Mesendoderm (in vitro differentiated cells): ENCODE results near the gene UQCRHL.
A peak's percentile ranks its signal among the peaks of the same experiment; 100 is the strongest.

Source experiments
- DNase-seq: peaks from one replicate; pipeline ENCODE4 v3.0.0; 2013
- H2AK5ac ChIP-seq: 2 replicates; pipeline ENCODE4 v1.6.1; 2013; ENCODE audit warnings: low read length, inconsistent platforms
- H2BK120ac ChIP-seq: 2 replicates; pipeline ENCODE4 v1.6.1; 2013; ENCODE audit warnings: low read depth, mild to moderate bottlenecking, low read length, moderate library complexity, mixed read lengths
- H2BK15ac ChIP-seq: replicated peaks from 2 replicates; pipeline ENCODE4 v1.6.1; 2013; ENCODE audit warnings: low read depth, mild to moderate bottlenecking, moderate library complexity
- H2BK5ac ChIP-seq: 2 replicates; pipeline ENCODE4 v1.6.1; 2013; ENCODE audit warnings: low read length, inconsistent platforms
- H3K18ac ChIP-seq: 2 replicates; pipeline ENCODE4 v1.6.1; 2013; ENCODE audit warnings: mild to moderate bottlenecking, low read length, mixed read lengths
- H3K23ac ChIP-seq: one replicate; pipeline ENCODE4 v1.6.1; 2013; ENCODE audit warnings: low read length
- H3K27ac ChIP-seq: 2 replicates; pipeline ENCODE4 v1.5.1; 2013; ENCODE audit warnings: low read depth, mild to moderate bottlenecking, inconsistent platforms, low read length, moderate library complexity
- H3K27me3 ChIP-seq: 2 replicates; pipeline ENCODE4 v1.6.1; 2013; ENCODE audit warnings: low read length, control low read depth, mild to moderate bottlenecking, inconsistent platforms; ENCODE audit not compliant: insufficient read depth, poor library complexity
- H3K36me3 ChIP-seq: 2 replicates; pipeline ENCODE4 v1.6.1; 2013; ENCODE audit warnings: low read length, inconsistent platforms; ENCODE audit not compliant: control insufficient read depth, insufficient read depth
- H3K4ac ChIP-seq: one replicate; pipeline ENCODE4 v1.6.1; 2013; ENCODE audit warnings: low read depth, mild to moderate bottlenecking, low read length, moderate library complexity
- H3K4me1 ChIP-seq: 2 replicates; pipeline ENCODE4 v1.6.1; 2013; ENCODE audit warnings: low read depth, low read length, inconsistent platforms; ENCODE audit not compliant: control insufficient read depth
- H3K4me2 ChIP-seq: 2 replicates; pipeline ENCODE4 v1.6.1; 2013; ENCODE audit warnings: low read length
- H3K4me3 ChIP-seq: 2 replicates; pipeline ENCODE4 v1.5.1; 2013; ENCODE audit warnings: mild to moderate bottlenecking, low read length
- H3K56ac ChIP-seq: one replicate; pipeline ENCODE4 v1.6.1; 2013; ENCODE audit warnings: low read length
- H3K79me1 ChIP-seq: 2 replicates; pipeline ENCODE4 v1.6.1; 2013; ENCODE audit warnings: low read length, inconsistent platforms
- H3K79me2 ChIP-seq: 2 replicates; pipeline ENCODE4 v1.6.1; 2013; ENCODE audit warnings: mild to moderate bottlenecking, low read length; ENCODE audit not compliant: control insufficient read depth, insufficient read depth
- H3K9ac ChIP-seq: 2 replicates; pipeline ENCODE4 v1.6.1; 2013; ENCODE audit warnings: low read length, inconsistent platforms
- H4K5ac ChIP-seq: one replicate; pipeline ENCODE4 v1.6.1; 2013; ENCODE audit warnings: low read length
- H4K8ac ChIP-seq: one replicate; pipeline ENCODE4 v1.6.1; 2013; ENCODE audit warnings: low read depth, mild to moderate bottlenecking, control low read depth, low read length, moderate library complexity
- WGBS: extraction: QIAGEN DNeasy Blood & Tissue Kit; methylation state at CpG from one replicate; pipeline ENCODE4 v1.1.7; 2013; ENCODE audit warnings: low lambda C conversion rate, missing lambda C conversion rate; ENCODE audit not compliant: insufficient coverage; ENCODE audit errors: extremely low coverage; 5-methylcytosine and 5-hydroxymethylcytosine counted together

Gene UQCRHL

DNA sequence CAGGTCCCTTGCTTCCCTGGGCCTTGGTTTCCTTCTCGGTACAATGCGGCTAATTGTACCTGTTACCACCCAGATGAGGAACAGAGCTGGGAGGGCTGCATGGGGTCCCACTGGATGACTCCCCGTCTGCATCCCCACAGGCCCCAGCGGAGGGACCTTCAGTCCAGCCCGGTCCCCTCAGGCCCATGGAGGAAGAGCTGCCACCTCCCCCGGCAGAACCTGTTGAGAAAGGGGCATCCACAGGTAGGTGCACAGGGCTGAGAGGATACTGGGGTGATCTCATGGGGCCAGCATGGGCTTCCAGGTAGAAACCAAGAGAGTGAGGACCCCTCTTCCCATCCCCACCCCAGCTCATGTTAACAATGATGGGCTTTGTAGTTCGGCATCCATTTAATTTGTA, 39.1 kb downstream of the UQCRHL start:
- no CpG with 5 or more reads among the region's 7 CpGs for WGBS
- H3K4me2 ChIP-seq = no peak overlapping the region
- H3K23ac ChIP-seq = no peak overlapping the region
- no peaks in the 10 kb centered on the region for H3K27me3 ChIP-seq
- H2BK15ac ChIP-seq = no peak overlapping the region
- no peak overlapping the region for H3K4ac ChIP-seq
- no peak overlapping the region for H3K18ac ChIP-seq
- H4K8ac ChIP-seq = no peak overlapping the region
- no peak overlapping the region for H2BK120ac ChIP-seq
- H2BK5ac ChIP-seq = no peak overlapping the region
- H3K9ac ChIP-seq = no peak overlapping the region
- H2AK5ac ChIP-seq = no peak overlapping the region
- H3K4me3 ChIP-seq = no peak overlapping the region
- peaks cover 2% of the 10 kb centered on the region for H3K4me1 ChIP-seq
- no peak overlapping the region for H3K56ac ChIP-seq
- DNase-seq = no peak
- no peak overlapping the region for H3K27ac ChIP-seq
- no peak overlapping the region for H4K5ac ChIP-seq
- peaks cover 12% of the 10 kb centered on the region for H3K79me2 ChIP-seq
- peaks cover 41% of the 10 kb centered on the region for H3K36me3 ChIP-seq
- H3K79me1 ChIP-seq = peaks cover 10% of the 10 kb centered on the region

GRCh38 chr1:15767941-15768340, 39.5 kb downstream of the UQCRHL start:
- Histone ChIP-seq H2BK15ac (no peak overlapping the region), H2BK5ac (no peak overlapping the region), H3K4ac (no peak overlapping the region), H4K8ac (no peak overlapping the region), H3K18ac (no peak overlapping the region), H3K27me3 (no peaks in the 10 kb centered on the region), H3K9ac (no peak overlapping the region), H4K5ac (no peak overlapping the region), H3K36me3 (peaks cover 41% of the 10 kb centered on the region), H3K56ac (no peak overlapping the region), H3K27ac (no peak overlapping the region), H2AK5ac (no peak overlapping the region), H2BK120ac (no peak overlapping the region), H3K4me2 (no peak overlapping the region), H3K4me1 (peaks cover 2% of the 10 kb centered on the region), H3K4me3 (no peak overlapping the region), H3K79me1 (peaks cover 10% of the 10 kb centered on the region), H3K23ac (no peak overlapping the region), H3K79me2 (peaks cover 12% of the 10 kb centered on the region)
- WGBS = no CpG with 5 or more reads among the region's 5 CpGs
- no peak for DNase-seq

DNA sequence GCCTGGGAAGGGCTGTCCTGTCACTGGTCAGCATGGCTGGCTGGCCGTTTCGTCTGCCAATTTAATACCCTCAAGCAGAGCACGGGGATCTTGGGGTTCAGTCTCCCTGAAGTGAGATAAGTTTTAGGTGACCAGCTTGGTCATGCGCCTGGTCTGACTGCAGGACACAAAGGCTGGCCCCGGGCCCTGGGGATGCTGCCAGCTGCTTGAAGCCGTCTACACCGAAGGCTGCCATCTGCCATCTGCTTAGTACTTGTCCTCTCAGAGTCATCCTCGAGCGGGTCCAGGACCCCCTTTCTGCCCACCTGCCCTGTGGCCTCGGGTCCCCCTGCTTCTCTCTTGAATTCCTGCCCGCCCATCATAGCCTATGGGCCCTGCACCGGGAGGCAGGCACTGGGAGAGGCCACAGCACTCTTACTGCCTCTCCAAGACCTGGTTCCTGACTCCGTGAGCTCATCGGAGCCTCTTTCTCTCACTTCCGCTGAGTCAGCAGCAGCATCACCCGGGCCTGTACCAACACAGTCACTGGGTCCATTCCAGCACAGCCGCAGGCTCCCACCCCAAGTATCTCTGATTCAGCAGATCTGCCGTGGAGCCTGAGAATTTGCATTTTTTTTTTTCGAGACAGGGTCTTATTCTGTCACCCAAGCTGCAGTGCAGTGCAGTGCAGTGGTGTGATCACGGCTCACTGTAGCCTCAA, 41.8 kb downstream of the UQCRHL start:
- H2BK120ac ChIP-seq = no peak overlapping the region

GRCh38 chr1:15764890-15765289, 42.6 kb downstream of the UQCRHL start:
- no peak overlapping the region for H3K23ac ChIP-seq
- H2BK120ac ChIP-seq = no peak overlapping the region
- H3K79me1 ChIP-seq = peaks cover 20% of the 10 kb centered on the region
- H3K4ac ChIP-seq = no peak overlapping the region
- H3K4me2 ChIP-seq = no peak overlapping the region
- peaks cover 8% of the 10 kb centered on the region for H3K4me1 ChIP-seq
- no peak for DNase-seq
- H4K5ac ChIP-seq = no peak overlapping the region
- no peak overlapping the region for H3K27ac ChIP-seq
- no peak overlapping the region for H3K18ac ChIP-seq
- no peak overlapping the region for H3K4me3 ChIP-seq
- H3K27me3 ChIP-seq = no peaks in the 10 kb centered on the region
- no peak overlapping the region for H4K8ac ChIP-seq
- H2AK5ac ChIP-seq = no peak overlapping the region
- no peak overlapping the region for H3K56ac ChIP-seq
- peaks cover 33% of the 10 kb centered on the region for H3K79me2 ChIP-seq
- H2BK5ac ChIP-seq = no peak overlapping the region
- peaks cover 24% of the 10 kb centered on the region for H3K36me3 ChIP-seq
- no peak overlapping the region for H3K9ac ChIP-seq
- WGBS = no CpG with 5 or more reads among the region's 15 CpGs
- no peak overlapping the region for H2BK15ac ChIP-seq

More for the DNA sequence above, 41.8 kb downstream of the UQCRHL start:
- no peak overlapping the region for H3K56ac ChIP-seq
- no CpG with 5 or more reads among the region's 20 CpGs for whole genome bisulfite sequencing
- no peak overlapping the region for H3K4ac ChIP-seq
- H3K4me2 ChIP-seq = no peak overlapping the region
- H2BK5ac ChIP-seq = no peak overlapping the region
- H3K36me3 ChIP-seq = peaks cover 30% of the 10 kb centered on the region
- H3K4me1 ChIP-seq = peaks cover 8% of the 10 kb centered on the region
- no peak overlapping the region for H4K5ac ChIP-seq
- peaks cover 20% of the 10 kb centered on the region for H3K79me1 ChIP-seq
- H2AK5ac ChIP-seq = no peak overlapping the region
- no peak overlapping the region for H3K18ac ChIP-seq
- no peak for DNase-seq
- H3K9ac ChIP-seq = no peak overlapping the region
- H3K27ac ChIP-seq = no peak overlapping the region
- H2BK15ac ChIP-seq = no peak overlapping the region
- peaks cover 32% of the 10 kb centered on the region for H3K79me2 ChIP-seq
- H3K23ac ChIP-seq = no peak overlapping the region
- H4K8ac ChIP-seq = no peak overlapping the region
- no peak overlapping the region for H3K4me3 ChIP-seq
- H3K27me3 ChIP-seq = no peaks in the 10 kb centered on the region

DNA sequence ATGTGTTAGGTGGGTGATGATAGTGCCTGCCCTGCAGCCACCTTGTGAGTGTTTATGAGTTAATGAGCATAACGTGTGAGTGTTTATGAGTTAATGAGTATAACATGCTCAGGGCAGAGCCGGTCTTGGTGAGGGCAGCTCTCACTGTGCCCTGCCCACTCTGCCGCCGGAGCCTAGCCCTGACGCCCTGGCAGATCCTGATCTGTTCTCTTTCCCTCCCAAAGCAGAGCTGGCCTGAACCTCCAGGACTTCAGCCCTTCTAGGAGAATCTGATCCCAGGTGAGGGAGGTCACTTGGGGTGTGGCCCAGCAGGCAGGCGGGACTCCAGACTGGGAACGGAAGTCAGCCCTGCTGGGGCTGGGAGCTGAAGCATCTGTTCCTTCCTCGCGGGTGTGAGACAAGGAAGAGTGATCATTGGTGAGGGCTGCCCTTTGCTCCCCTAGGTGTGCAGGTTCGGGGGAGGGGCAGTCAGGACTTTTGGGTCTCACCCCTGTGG, 43.1 kb downstream of the UQCRHL start:
- peak overlapping the region; percentile 13 for H3K9ac ChIP-seq
- H2BK120ac ChIP-seq = no peak overlapping the region
- H4K5ac ChIP-seq = no peak overlapping the region
- peaks cover 38% of the 10 kb centered on the region for H3K79me2 ChIP-seq
- H3K4me2 ChIP-seq = no peak overlapping the region
- no peak overlapping the region for H3K23ac ChIP-seq
- H2BK15ac ChIP-seq = no peak overlapping the region
- H4K8ac ChIP-seq = no peak overlapping the region
- no peak overlapping the region for H2BK5ac ChIP-seq
- no peak overlapping the region for H3K4me3 ChIP-seq
- H3K79me1 ChIP-seq = peaks cover 20% of the 10 kb centered on the region
- H3K18ac ChIP-seq = no peak overlapping the region
- H3K56ac ChIP-seq = no peak overlapping the region
- H3K27me3 ChIP-seq = no peaks in the 10 kb centered on the region
- peaks cover 8% of the 10 kb centered on the region for H3K4me1 ChIP-seq
- no peak overlapping the region for H3K4ac ChIP-seq
- peaks cover 24% of the 10 kb centered on the region for H3K36me3 ChIP-seq
- no peak overlapping the region for H3K27ac ChIP-seq
- no peak overlapping the region for H2AK5ac ChIP-seq
- no CpG with 5 or more reads among the region's 10 CpGs for WGBS
- no peak for DNase-seq

GRCh38 chr1:15762546-15762945, 44.9 kb downstream of the UQCRHL start:
- no peaks in the 10 kb centered on the region for H3K27me3 ChIP-seq
- H3K79me1 ChIP-seq = peaks cover 20% of the 10 kb centered on the region
- no peak overlapping the region for H2BK120ac ChIP-seq
- no peak overlapping the region for H3K18ac ChIP-seq
- peak overlapping the region; percentile 62 for H3K56ac ChIP-seq
- no peak overlapping the region for H4K8ac ChIP-seq
- H3K79me2 ChIP-seq = peaks cover 44% of the 10 kb centered on the region
- peak; percentile 91 for DNase-seq
- H3K4me1 ChIP-seq = peaks cover 8% of the 10 kb centered on the region
- no peak overlapping the region for H3K9ac ChIP-seq
- no peak overlapping the region for H3K27ac ChIP-seq
- peaks cover 16% of the 10 kb centered on the region for H3K36me3 ChIP-seq
- no peak overlapping the region for H2AK5ac ChIP-seq
- H4K5ac ChIP-seq = no peak overlapping the region
- no peak overlapping the region for H3K4ac ChIP-seq
- no peak overlapping the region for H3K4me3 ChIP-seq
- no CpG with 5 or more reads among the region's 10 CpGs for WGBS
- H3K4me2 ChIP-seq = no peak overlapping the region
- H2BK15ac ChIP-seq = no peak overlapping the region
- no peak overlapping the region for H3K23ac ChIP-seq
- no peak overlapping the region for H2BK5ac ChIP-seq
